ENCODE data around the gene ATAD3A. TPM values are rescaled to one million over a fixed set of nuclear protein-coding genes. Genes with fewer than 3 reads are reported as not detected.
A peak's percentile ranks its signal among the peaks of the same experiment; 100 is the strongest.
"Not testable (repeated sequence)": the region's sequence is repeated elsewhere in the genome, so short reads cannot be mapped to it uniquely, and the experiment has no call there.

Gene ATAD3A
- total and polyA plus RNA-seq, 2 experiments from 2014 or later: 36.5 to 80.3 TPM

DNA sequence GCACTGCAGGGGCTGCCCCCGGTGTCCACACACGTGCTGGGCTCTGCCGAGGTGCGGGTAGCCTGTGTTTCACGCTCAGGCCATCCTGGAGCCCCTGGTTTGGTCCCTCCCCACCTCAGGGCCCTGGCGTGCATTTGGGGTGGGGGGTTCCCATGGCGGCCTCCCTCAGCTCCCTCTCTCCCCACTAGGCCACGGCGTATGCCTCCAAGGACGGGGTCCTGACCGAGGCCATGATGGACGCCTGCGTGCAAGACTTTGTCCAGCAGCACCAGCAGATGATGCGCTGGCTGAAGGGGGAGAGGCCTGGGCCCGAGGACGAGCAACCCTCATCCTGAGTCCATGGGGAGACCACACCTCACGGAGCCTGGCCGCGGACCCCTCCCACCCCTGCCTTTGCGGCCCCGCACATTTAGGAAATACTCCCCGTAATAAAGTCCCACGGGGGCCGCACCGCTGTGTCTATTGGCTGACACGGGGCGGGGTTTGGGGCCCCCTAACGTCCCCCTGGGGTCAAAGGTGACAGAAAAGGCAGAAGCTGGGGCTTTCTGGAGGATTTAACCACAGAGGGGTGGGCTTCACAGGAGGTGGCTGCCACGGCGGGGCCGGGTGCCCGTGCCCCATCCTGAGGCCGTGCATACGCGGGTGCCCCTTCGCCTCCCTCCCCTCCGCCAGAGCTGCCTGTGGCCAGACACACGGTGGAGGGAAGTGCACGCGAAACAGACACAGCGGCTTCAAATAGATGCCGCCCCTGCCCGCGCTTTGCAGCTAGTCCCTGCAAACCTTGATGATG lies 43.6 kb upstream of the ATAD3A start:
- peaks cover 12% of the 10 kb centered on the region for H3K27me3 Mint-ChIP-seq (ENCODE audit: insufficient read depth, low read depth, poor library complexity)
- H3K4me3 Mint-ChIP-seq; H3K27ac Mint-ChIP-seq; ATAC-seq; H4K20me1 ChIP-seq (replicated peaks; ENCODE audit: insufficient read depth); H3K9me3 Mint-ChIP-seq; H2AFZ ChIP-seq; H3K4me2 ChIP-seq; H3K36me3 ChIP-seq (ENCODE audit: insufficient read depth); H3K27me3 ChIP-seq (ENCODE audit: insufficient read depth); H3K9me2 ChIP-seq (ENCODE audit: insufficient read depth); H3K4me3 ChIP-seq; H3K4me1 ChIP-seq (ENCODE audit: insufficient read depth); H3K36me3 Mint-ChIP-seq (ENCODE audit: low read depth); H3K27ac ChIP-seq (ENCODE audit: low read depth); DNase-seq (ENCODE audit: low spot score); H3K4me1 Mint-ChIP-seq: not testable (repeated sequence)
- H3F3A ChIP-seq (replicated peaks; ENCODE audit: low read depth): peaks cover 13% of the 10 kb centered on the region
- H3K79me2 ChIP-seq (replicated peaks; ENCODE audit: insufficient read depth): peaks cover 11% of the 10 kb centered on the region

DNA sequence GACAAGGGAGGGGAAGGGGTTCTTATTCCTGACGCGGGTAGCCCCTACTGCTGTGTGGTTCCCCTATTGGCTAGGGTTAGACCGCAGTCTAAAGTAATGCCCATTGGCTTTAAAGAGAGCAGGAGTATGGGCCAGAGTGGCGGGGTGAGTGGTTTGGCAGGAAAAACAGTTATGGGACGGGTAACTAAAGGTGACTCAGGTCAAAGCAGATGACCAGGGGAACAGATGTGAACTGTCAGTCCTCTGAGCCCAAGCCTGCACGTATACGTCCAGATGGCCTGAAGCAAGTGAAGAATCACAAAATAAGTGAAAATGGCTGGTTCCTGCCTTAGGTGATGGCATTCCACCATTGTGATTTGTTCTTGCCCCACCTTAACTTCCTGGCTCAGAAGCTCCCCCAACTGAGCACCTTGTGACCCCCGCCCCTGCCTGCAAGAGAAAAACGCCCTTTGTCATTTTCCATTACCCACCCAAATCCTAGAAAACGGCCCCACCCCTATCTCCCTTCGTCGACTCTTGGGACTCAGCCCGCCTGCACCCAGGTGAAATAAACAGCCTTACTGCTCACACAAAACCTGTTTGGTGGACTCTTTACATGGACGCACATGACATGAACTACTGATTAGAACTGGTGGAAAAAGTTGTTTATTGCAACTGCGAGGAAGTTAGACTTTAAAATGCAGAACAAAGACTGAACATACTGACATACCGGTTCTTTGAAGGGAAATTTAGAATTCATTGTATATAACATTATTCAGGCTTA lies 41.2 kb upstream of the ATAD3A start:
- ATAC-seq (peak; percentile 26), DNase-seq (ENCODE audit: low spot score) (peak; percentile 49)
- no peaks in the 10 kb centered on the region for H3K27me3 ChIP-seq (ENCODE audit: insufficient read depth)
- Mint-ChIP-seq H3K36me3 (ENCODE audit: low read depth) (peaks cover 3% of the 10 kb centered on the region; the same call in 2 of the 3 replicates), H3K27ac (peak overlapping the region; percentile 97), H3K4me1 (peaks cover 8% of the 10 kb centered on the region), H3K4me3 (peak overlapping the region; percentile 94), H3K9me3 (no peaks in the 10 kb centered on the region), H3K27me3 (ENCODE audit: insufficient read depth, low read depth, poor library complexity) (peaks cover 9% of the 10 kb centered on the region)
- H3K4me2 ChIP-seq: peak overlapping the region; percentile 93
- H3K27ac ChIP-seq (ENCODE audit: low read depth): peak overlapping the region; percentile 84
- H3K36me3 ChIP-seq (ENCODE audit: insufficient read depth): no peaks in the 10 kb centered on the region
- no peaks in the 10 kb centered on the region for H3K9me2 ChIP-seq (ENCODE audit: insufficient read depth)
- 0 out of 2 replicates have a peak, but pooled peaks cover 3% of the 10 kb centered on the region for H3K4me1 ChIP-seq (ENCODE audit: insufficient read depth)
- H3K79me2 ChIP-seq (replicated peaks; ENCODE audit: insufficient read depth): peaks cover 24% of the 10 kb centered on the region
- peak overlapping the region; percentile 83 for H3K4me3 ChIP-seq
- peaks cover 9% of the 10 kb centered on the region for H4K20me1 ChIP-seq (replicated peaks; ENCODE audit: insufficient read depth)
- peaks cover 18% of the 10 kb centered on the region for H3F3A ChIP-seq (replicated peaks; ENCODE audit: low read depth)
- TF ChIP-seq ZNF114 (CRISPR knock-in tag; IDR thresholded peaks at IDR 0.05) (no peak), JUNB (IDR thresholded peaks at IDR 0.05; ENCODE audit: unreplicated experiment) (no peak)
- peak overlapping the region; percentile 95; the same call in 1 of the 2 replicates for H2AFZ ChIP-seq

DNA sequence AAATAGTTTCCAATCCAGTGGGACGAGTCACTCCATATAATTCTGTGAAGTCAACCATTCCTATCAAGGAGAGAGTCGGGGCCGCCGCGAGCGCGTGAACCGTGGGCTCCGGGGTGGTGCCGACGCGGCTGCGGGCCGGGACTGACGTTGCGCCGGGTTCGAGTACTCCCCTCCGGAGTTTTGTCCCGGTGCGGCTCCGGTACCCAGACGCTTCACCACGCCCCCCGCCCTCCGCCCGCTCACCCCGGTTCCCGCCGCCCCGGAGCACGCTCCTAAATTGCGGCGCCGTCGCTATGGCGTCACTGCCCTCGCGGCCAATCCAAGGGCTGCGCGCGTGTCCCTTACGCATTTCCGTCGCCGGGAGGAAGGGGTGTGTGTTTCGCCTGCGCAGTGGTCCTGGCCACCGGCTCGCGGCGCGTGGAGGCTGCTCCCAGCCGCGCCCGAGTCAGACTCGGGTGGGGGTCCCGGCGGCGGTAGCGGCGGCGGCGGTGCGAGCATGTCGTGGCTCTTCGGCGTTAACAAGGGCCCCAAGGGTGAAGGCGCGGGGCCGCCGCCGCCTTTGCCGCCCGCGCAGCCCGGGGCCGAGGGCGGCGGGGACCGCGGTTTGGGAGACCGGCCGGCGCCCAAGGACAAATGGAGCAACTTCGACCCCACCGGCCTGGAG lies 40.4 kb upstream of the ATAD3A start, which contains the start of gene ATAD3B:
ATAD3B (plus strand) TSS at position 377 of the 664 bp plus-strand sequence; CDS start at position 497, 120 bp downstream.
- TF ChIP-seq, protein P1, sequence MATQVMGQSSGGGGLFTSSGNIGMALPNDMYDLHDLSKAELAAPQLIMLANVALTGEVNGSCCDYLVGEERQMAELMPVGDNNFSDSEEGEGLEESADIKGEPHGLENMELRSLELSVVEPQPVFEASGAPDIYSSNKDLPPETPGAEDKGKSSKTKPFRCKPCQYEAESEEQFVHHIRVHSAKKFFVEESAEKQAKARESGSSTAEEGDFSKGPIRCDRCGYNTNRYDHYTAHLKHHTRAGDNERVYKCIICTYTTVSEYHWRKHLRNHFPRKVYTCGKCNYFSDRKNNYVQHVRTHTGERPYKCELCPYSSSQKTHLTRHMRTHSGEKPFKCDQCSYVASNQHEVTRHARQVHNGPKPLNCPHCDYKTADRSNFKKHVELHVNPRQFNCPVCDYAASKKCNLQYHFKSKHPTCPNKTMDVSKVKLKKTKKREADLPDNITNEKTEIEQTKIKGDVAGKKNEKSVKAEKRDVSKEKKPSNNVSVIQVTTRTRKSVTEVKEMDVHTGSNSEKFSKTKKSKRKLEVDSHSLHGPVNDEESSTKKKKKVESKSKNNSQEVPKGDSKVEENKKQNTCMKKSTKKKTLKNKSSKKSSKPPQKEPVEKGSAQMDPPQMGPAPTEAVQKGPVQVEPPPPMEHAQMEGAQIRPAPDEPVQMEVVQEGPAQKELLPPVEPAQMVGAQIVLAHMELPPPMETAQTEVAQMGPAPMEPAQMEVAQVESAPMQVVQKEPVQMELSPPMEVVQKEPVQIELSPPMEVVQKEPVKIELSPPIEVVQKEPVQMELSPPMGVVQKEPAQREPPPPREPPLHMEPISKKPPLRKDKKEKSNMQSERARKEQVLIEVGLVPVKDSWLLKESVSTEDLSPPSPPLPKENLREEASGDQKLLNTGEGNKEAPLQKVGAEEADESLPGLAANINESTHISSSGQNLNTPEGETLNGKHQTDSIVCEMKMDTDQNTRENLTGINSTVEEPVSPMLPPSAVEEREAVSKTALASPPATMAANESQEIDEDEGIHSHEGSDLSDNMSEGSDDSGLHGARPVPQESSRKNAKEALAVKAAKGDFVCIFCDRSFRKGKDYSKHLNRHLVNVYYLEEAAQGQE (IDR thresholded peaks at IDR 0.05; ENCODE audit: unreplicated experiment): no peak
- TF ChIP-seq, protein P2, sequence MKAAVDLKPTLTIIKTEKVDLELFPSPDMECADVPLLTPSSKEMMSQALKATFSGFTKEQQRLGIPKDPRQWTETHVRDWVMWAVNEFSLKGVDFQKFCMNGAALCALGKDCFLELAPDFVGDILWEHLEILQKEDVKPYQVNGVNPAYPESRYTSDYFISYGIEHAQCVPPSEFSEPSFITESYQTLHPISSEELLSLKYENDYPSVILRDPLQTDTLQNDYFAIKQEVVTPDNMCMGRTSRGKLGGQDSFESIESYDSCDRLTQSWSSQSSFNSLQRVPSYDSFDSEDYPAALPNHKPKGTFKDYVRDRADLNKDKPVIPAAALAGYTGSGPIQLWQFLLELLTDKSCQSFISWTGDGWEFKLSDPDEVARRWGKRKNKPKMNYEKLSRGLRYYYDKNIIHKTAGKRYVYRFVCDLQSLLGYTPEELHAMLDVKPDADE (IDR thresholded peaks at IDR 0.05): peak; percentile 88
- TF ChIP-seq EZH2phosphoT487 (IDR thresholded peaks at IDR 0.05; ENCODE audit: unreplicated experiment) (no peak), CREB1 (CRISPR knock-in tag; IDR thresholded peaks at IDR 0.05; ENCODE audit: low read depth) (peak; percentile 97), POLR2AphosphoS5 (IDR thresholded peaks at IDR 0.05; ENCODE audit: low read depth) (peak; percentile 82)
- Mint-ChIP-seq H3K27ac (peak within 1 kb of the TSS; percentile 97), H3K4me3 (peak within 1 kb of the TSS; percentile 94), H3K36me3 (ENCODE audit: low read depth) (peaks cover 5% of the 10 kb centered on the region; the same call in 2 of the 3 replicates), H3K4me1 (peaks cover 8% of the 10 kb centered on the region), H3K27me3 (ENCODE audit: insufficient read depth, low read depth, poor library complexity) (peaks cover 9% of the 10 kb centered on the region), H3K9me3 (no peaks in the 10 kb centered on the region)
- Histone ChIP-seq H3K79me2 (replicated peaks; ENCODE audit: insufficient read depth) (peaks cover 28% of the 10 kb centered on the region), H3K4me2 (peak within 1 kb of the TSS; percentile 93), H3K27ac (ENCODE audit: low read depth) (peak within 1 kb of the TSS; percentile 84), H2AFZ (peak within 1 kb of the TSS; percentile 95; the same call in 1 of the 2 replicates), H3K4me1 (ENCODE audit: insufficient read depth) (0 out of 2 replicates have a peak, but pooled peaks cover 3% of the 10 kb centered on the region), H3K4me3 (peak within 1 kb of the TSS; percentile 83), H3F3A (replicated peaks; ENCODE audit: low read depth) (peaks cover 18% of the 10 kb centered on the region), H3K9me2 (ENCODE audit: insufficient read depth) (no peaks in the 10 kb centered on the region), H4K20me1 (replicated peaks; ENCODE audit: insufficient read depth) (peaks cover 9% of the 10 kb centered on the region), H3K36me3 (ENCODE audit: insufficient read depth) (no peaks in the 10 kb centered on the region), H3K27me3 (ENCODE audit: insufficient read depth) (no peaks in the 10 kb centered on the region)
- DNase-seq (ENCODE audit: low spot score) (peak; percentile 97), ATAC-seq (peak; percentile 90)

All from GM23338 (cell line).